NB4 (cell line): ENCODE data around the gene SPTSSA.

Experiments
- DNase-seq: peaks from one replicate; pipeline ENCODE4 v3.0.0; 2010; ENCODE audit warnings: low read depth
- H3K4me3 ChIP-seq: one replicate; pipeline ENCODE4 v1.5.1; 2011; ENCODE audit warnings: mild to moderate bottlenecking, low read depth, low read length, moderate library complexity
- MYC ChIP-seq: IDR thresholded peaks from 2 replicates; pipeline ENCODE4 v1.6.1; 2011; ENCODE audit warnings: low read depth, low read length
- POLR2A ChIP-seq: IDR thresholded peaks from 2 replicates; pipeline ENCODE4 v1.6.1; 2011; ENCODE audit warnings: mild to moderate bottlenecking; ENCODE audit not compliant: insufficient read length; ENCODE audit errors: extremely low read depth
- TF ChIP-seq, protein P1 (sequence below): IDR thresholded peaks from one replicate; pipeline ENCODE4 v1.5.1; 2012; ENCODE audit warnings: low read depth, low read length
- TF ChIP-seq, protein P2 (sequence below): IDR thresholded peaks from 2 replicates; pipeline ENCODE4 v1.6.1; 2011; ENCODE audit warnings: low read depth, low read length

The SPTSSA gene

DNA sequence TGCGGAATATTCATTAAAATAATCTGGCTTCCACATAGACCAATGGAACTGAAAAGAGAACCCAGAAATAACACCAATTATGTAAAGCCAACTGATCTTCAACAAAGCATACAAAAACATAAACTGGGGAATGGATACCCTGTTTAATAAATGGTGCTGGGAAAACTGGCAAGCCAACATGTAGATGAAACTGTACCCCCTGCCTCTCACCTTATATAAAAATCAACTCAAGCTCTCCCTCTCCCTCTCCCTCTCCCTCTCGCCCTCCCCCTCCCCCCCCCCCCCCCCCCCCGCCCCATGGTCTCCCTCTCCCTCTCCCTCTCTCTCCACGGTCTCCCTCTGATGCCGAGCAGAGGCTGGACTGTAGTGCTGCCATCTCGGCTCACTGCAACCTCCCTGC is 13.1 kb upstream of the SPTSSA start:
- H3K4me3 ChIP-seq, result no peak overlapping the region
- TF ChIP-seq POLR2A, result no peak
- TF ChIP-seq, protein P1, sequence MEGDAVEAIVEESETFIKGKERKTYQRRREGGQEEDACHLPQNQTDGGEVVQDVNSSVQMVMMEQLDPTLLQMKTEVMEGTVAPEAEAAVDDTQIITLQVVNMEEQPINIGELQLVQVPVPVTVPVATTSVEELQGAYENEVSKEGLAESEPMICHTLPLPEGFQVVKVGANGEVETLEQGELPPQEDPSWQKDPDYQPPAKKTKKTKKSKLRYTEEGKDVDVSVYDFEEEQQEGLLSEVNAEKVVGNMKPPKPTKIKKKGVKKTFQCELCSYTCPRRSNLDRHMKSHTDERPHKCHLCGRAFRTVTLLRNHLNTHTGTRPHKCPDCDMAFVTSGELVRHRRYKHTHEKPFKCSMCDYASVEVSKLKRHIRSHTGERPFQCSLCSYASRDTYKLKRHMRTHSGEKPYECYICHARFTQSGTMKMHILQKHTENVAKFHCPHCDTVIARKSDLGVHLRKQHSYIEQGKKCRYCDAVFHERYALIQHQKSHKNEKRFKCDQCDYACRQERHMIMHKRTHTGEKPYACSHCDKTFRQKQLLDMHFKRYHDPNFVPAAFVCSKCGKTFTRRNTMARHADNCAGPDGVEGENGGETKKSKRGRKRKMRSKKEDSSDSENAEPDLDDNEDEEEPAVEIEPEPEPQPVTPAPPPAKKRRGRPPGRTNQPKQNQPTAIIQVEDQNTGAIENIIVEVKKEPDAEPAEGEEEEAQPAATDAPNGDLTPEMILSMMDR, result no peak
- no peak for TF ChIP-seq MYC
- TF ChIP-seq, protein P2, sequence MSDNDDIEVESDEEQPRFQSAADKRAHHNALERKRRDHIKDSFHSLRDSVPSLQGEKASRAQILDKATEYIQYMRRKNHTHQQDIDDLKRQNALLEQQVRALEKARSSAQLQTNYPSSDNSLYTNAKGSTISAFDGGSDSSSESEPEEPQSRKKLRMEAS, result no peak
- DNase-seq, result no peak

GRCh38 chr14:34474187-34474679 is 12.2 kb upstream of the SPTSSA start:
- no peak for TF ChIP-seq POLR2A
- TF ChIP-seq, protein P1, result no peak
- TF ChIP-seq, protein P2, result no peak
- TF ChIP-seq MYC, result no peak

DNA sequence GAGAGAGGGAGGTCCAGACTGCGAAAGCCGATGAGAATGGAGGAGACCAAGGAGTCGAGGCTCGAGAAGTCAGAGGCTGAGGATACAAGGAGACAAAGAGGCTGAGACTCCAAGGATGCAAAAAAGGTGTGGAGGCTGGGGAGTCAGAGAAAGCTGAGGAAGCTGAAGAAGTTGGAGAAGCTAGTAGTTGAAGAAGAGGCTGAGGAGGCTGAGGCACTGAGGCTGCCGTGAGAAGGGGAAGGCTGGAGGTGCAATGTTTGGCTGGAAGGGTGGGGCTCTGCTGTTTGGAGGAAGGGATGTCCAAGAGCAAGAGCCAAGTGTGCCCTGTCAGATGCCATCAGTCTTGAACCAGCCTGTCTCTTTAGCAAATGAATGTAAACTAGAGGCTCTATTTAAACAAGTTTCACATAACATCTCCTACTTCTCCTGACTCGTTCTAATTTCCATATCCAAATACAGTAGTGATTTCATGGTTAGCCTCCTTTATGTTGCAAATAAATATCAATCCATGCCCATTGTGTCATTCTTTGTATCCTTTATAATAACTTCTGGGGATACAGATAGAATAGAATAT is 10.8 kb upstream of the SPTSSA start:
- TF ChIP-seq, protein P1, result no peak
- TF ChIP-seq MYC (no peak), POLR2A (no peak)
- TF ChIP-seq, protein P2, result no peak
- no peak for DNase-seq
- H3K4me3 ChIP-seq, result no peak overlapping the region

More at GRCh38 chr14:34474187-34474679, 12.2 kb upstream of the SPTSSA start:
- no peak for DNase-seq
- H3K4me3 ChIP-seq, result no peak overlapping the region

GRCh38 chr14:34470319-34470718 is 8.3 kb upstream of the SPTSSA start:
- TF ChIP-seq, protein P1, result no peak
- TF ChIP-seq, protein P2, result no peak
- TF ChIP-seq MYC, result no peak
- TF ChIP-seq POLR2A, result no peak

DNA sequence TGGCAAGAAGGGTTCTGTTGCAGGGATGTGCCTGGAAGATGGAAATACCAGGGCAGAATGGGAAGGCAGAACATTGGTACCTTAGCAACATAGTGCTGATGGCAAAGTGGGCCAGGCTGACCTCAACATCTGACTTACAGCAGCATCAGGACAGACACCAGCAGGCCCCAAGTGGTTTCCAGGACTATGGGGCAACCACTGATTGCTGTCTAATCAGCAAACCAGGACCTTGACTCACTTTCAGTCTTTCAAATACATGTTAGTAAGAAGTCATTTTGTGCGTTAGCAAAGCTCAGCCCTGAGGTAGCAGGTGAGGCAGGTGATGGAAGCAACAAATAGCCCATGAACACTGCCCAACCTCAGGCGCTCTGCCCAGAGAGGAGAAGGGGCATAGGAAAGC is 4.7 kb upstream of the SPTSSA start:
- no peak for TF ChIP-seq POLR2A
- TF ChIP-seq, protein P1, result no peak
- TF ChIP-seq, protein P2, result no peak
- no peak overlapping the region for H3K4me3 ChIP-seq
- no peak for DNase-seq

More at GRCh38 chr14:34470319-34470718, 8.3 kb upstream of the SPTSSA start:
- no peak for DNase-seq
- H3K4me3 ChIP-seq, result no peak overlapping the region
